HEK293 (cell line): ENCODE data around the gene TK2.
A peak's percentile ranks its signal among the peaks of the same experiment; 100 is the strongest.

Source experiments
- CTCF ChIP-seq: fragments of 450-650 bp; formaldehyde crosslinking; IDR thresholded peaks from 2 replicates; pipeline ENCODE4 v1.5.1; 2016; ENCODE audit warnings: missing biosample characterization, missing genetic modification characterization
- ELK4 ChIP-seq: IDR thresholded peaks from 2 replicates; pipeline ENCODE4 v1.6.1; 2011; ENCODE audit warnings: mild to moderate bottlenecking, low read depth, low read length, borderline replicate concordance
- FEZF1 ChIP-seq: fragments of 450-650 bp; formaldehyde crosslinking; IDR thresholded peaks from 2 replicates; pipeline ENCODE4 v1.5.1; 2016; ENCODE audit warnings: missing biosample characterization, missing genetic modification characterization
- KLF1 ChIP-seq: fragments of 450-650 bp; formaldehyde crosslinking; IDR thresholded peaks from 2 replicates; pipeline ENCODE4 v1.5.1; 2016; ENCODE audit warnings: missing biosample characterization, missing genetic modification characterization
- SP3 ChIP-seq: fragments of 450-650 bp; formaldehyde crosslinking; IDR thresholded peaks from 2 replicates; pipeline ENCODE4 v1.5.1; 2016; ENCODE audit warnings: missing biosample characterization, missing genetic modification characterization
- ZBTB17 ChIP-seq: fragments of 450-650 bp; formaldehyde crosslinking; IDR thresholded peaks from 2 replicates; pipeline ENCODE4 v1.5.1; 2016; ENCODE audit warnings: missing biosample characterization, missing genetic modification characterization
- ZBTB44 ChIP-seq: fragments of 450-650 bp; IDR thresholded peaks from 2 replicates; pipeline ENCODE4 v1.5.1; 2018; ENCODE audit warnings: missing biosample characterization, mild to moderate bottlenecking, missing genetic modification characterization
- ZFP37 ChIP-seq: fragments of 450-650 bp; formaldehyde crosslinking; IDR thresholded peaks from 2 replicates; pipeline ENCODE4 v1.5.1; 2016; ENCODE audit warnings: missing biosample characterization, missing genetic modification characterization
- ZNF114 ChIP-seq: fragments of 450-650 bp; formaldehyde crosslinking; IDR thresholded peaks from 2 replicates; pipeline ENCODE4 v1.5.0; 2017; ENCODE audit warnings: missing biosample characterization, missing genetic modification characterization
- ZNF280C ChIP-seq: fragments of 450-650 bp; formaldehyde crosslinking; IDR thresholded peaks from 2 replicates; pipeline ENCODE4 v1.5.1; 2016; ENCODE audit warnings: missing biosample characterization, missing genetic modification characterization
- ZNF341 ChIP-seq: fragments of 450-650 bp; formaldehyde crosslinking; IDR thresholded peaks from 2 replicates; pipeline ENCODE4; 2016; ENCODE audit warnings: low read depth, missing biosample characterization, missing genetic modification characterization
- ZNF426 ChIP-seq: fragments of 450-650 bp; formaldehyde crosslinking; IDR thresholded peaks from 2 replicates; pipeline ENCODE4 v1.5.1; 2017; ENCODE audit warnings: missing biosample characterization, missing genetic modification characterization, mild to moderate bottlenecking, inconsistent platforms, moderate library complexity
- ZNF707 ChIP-seq: fragments of 450-650 bp; formaldehyde crosslinking; IDR thresholded peaks from 2 replicates; pipeline ENCODE4 v1.5.1; 2016; ENCODE audit warnings: missing biosample characterization, missing genetic modification characterization
- ZSCAN5A ChIP-seq: fragments of 450-650 bp; formaldehyde crosslinking; IDR thresholded peaks from 2 replicates; pipeline ENCODE4 v1.5.1; 2016; ENCODE audit warnings: missing biosample characterization, missing genetic modification characterization

GRCh38 chr16:66478733-66479511 lies 71.0 kb downstream of the TK2 start:
- no peak for TF ChIP-seq ZNF280C (tag by site-specific recombination)
- TF ChIP-seq CTCF: peak; percentile 84
- TF ChIP-seq SP3 (tag by site-specific recombination): no peak
- TF ChIP-seq ZFP37 (tag by site-specific recombination): no peak
- no peak for TF ChIP-seq FEZF1 (tag by site-specific recombination)
- TF ChIP-seq ZBTB17 (tag by site-specific recombination): no peak
- no peak for TF ChIP-seq ZNF341 (tag by site-specific recombination)
- TF ChIP-seq KLF1 (tag by site-specific recombination): peak; percentile 50; the same call in 1 of the 2 replicates
- TF ChIP-seq ELK4: no peak
- no peak for TF ChIP-seq ZNF426 (tag by site-specific recombination)
- TF ChIP-seq ZSCAN5A (tag by site-specific recombination): no peak
- no peak for TF ChIP-seq ZNF707 (tag by site-specific recombination)
- TF ChIP-seq ZBTB44 (tag by site-specific recombination): no peak
- no peak for TF ChIP-seq ZNF114 (tag by site-specific recombination)
